Activated T-cell treated with anti-CD3 and anti-CD28 coated beads, Interleukin-2, amount 50 U/mL, for 4 hours (primary cell): ENCODE results near the gene GDPD4. TPM values are rescaled to one million over a fixed set of nuclear protein-coding genes. Genes with fewer than 3 reads are reported as not detected.

Experiments
- ATAC-seq, 2 donors: fragments of 200-7000 bp; cut with Tn5 transposase; one replicate each; pipeline ENCODE4 v1.10.0; 2021
- DNase-seq: peaks from one replicate; pipeline ENCODE4 v3.0.0-alpha.2; 2020
- H3K27me3 Mint-ChIP-seq: one replicate; pipeline ENCODE4 v1.8.0; 2021; ENCODE audit warnings: low read depth, mixed read lengths
- H3K36me3 Mint-ChIP-seq: one replicate; pipeline ENCODE4 v1.8.0; 2022; ENCODE audit warnings: mixed read lengths; ENCODE audit not compliant: insufficient read depth
- H3K4me1 Mint-ChIP-seq: one replicate; pipeline ENCODE4 v1.8.0; 2021; ENCODE audit warnings: low read depth, mixed read lengths
- H3K4me3 Mint-ChIP-seq: one replicate; pipeline ENCODE4 v1.8.0; 2021; ENCODE audit warnings: mild to moderate bottlenecking, moderate library complexity, mixed read lengths
- H3K9me3 Mint-ChIP-seq: one replicate; pipeline ENCODE4 v1.8.0; 2021; ENCODE audit warnings: mixed read lengths
- total RNA-seq, 3 donors: library from RNA; stranded (reverse); gene quantifications; one replicate each; pipeline ENCODE4 v1.2.1, GENCODE V29; 2021

Gene GDPD4
- total RNA-seq, 3 donors from 2014 or later: not detected

- H3K4me1 Mint-ChIP-seq: no peaks in the 10 kb centered on the region
Measured at GRCh38 chr11:77278595-77279506, 22.6 kb downstream of the GDPD4 start.

GRCh38 chr11:77276271-77276670 lies 25.2 kb downstream of the GDPD4 start:
- ATAC-seq (no peak), DNase-seq (no peak)
- no peaks in the 10 kb centered on the region for H3K36me3 Mint-ChIP-seq
- H3K4me1 Mint-ChIP-seq: no peaks in the 10 kb centered on the region
- H3K27me3 Mint-ChIP-seq: peaks cover 7% of the 10 kb centered on the region
- no peak overlapping the region for H3K4me3 Mint-ChIP-seq
- H3K9me3 Mint-ChIP-seq: no peaks in the 10 kb centered on the region

More at GRCh38 chr11:77278595-77279506, 22.6 kb downstream of the GDPD4 start:
- no peak for DNase-seq
- H3K27me3 Mint-ChIP-seq: peaks cover 10% of the 10 kb centered on the region
- ATAC-seq: no peak
- no peak overlapping the region for H3K4me3 Mint-ChIP-seq
- no peaks in the 10 kb centered on the region for H3K9me3 Mint-ChIP-seq
- H3K36me3 Mint-ChIP-seq: no peaks in the 10 kb centered on the region

GRCh38 chr11:77270921-77271320 lies 30.6 kb downstream of the GDPD4 start:
- Mint-ChIP-seq H3K27me3 (peaks cover 10% of the 10 kb centered on the region), H3K36me3 (no peaks in the 10 kb centered on the region), H3K4me1 (no peaks in the 10 kb centered on the region), H3K4me3 (no peak overlapping the region), H3K9me3 (no peaks in the 10 kb centered on the region)
- ATAC-seq (no peak), DNase-seq (no peak)

GRCh38 chr11:77269484-77270123 lies 31.9 kb downstream of the GDPD4 start:
- DNase-seq: no peak
- peaks cover 10% of the 10 kb centered on the region for H3K27me3 Mint-ChIP-seq
- H3K4me3 Mint-ChIP-seq: no peak overlapping the region
- peak; percentile 65 to 69 for ATAC-seq
- H3K9me3 Mint-ChIP-seq: no peaks in the 10 kb centered on the region
- no peaks in the 10 kb centered on the region for H3K4me1 Mint-ChIP-seq
- H3K36me3 Mint-ChIP-seq: no peaks in the 10 kb centered on the region

- no peaks in the 10 kb centered on the region for H3K36me3 Mint-ChIP-seq
- ATAC-seq (no peak), DNase-seq (no peak)
- H3K4me3 Mint-ChIP-seq: no peak overlapping the region
- peaks cover 8% of the 10 kb centered on the region for H3K9me3 Mint-ChIP-seq
- peaks cover 12% of the 10 kb centered on the region for H3K27me3 Mint-ChIP-seq
- H3K4me1 Mint-ChIP-seq: no peaks in the 10 kb centered on the region
Measured at GRCh38 chr11:77267962-77268361, 33.5 kb downstream of the GDPD4 start.

GRCh38 chr11:77266766-77267165 lies 34.7 kb downstream of the GDPD4 start:
- no peak for ATAC-seq
- no peak overlapping the region for H3K4me3 Mint-ChIP-seq

GRCh38 chr11:77262803-77263202 lies 38.7 kb downstream of the GDPD4 start:
- no peaks in the 10 kb centered on the region for H3K4me1 Mint-ChIP-seq
- no peak overlapping the region for H3K4me3 Mint-ChIP-seq
- peaks cover 22% of the 10 kb centered on the region for H3K9me3 Mint-ChIP-seq
- no peak for DNase-seq
- H3K27me3 Mint-ChIP-seq: peaks cover 28% of the 10 kb centered on the region
- ATAC-seq: no peak
- no peaks in the 10 kb centered on the region for H3K36me3 Mint-ChIP-seq

More at GRCh38 chr11:77266766-77267165, 34.7 kb downstream of the GDPD4 start:
- Mint-ChIP-seq H3K4me1 (no peaks in the 10 kb centered on the region), H3K9me3 (peaks cover 19% of the 10 kb centered on the region), H3K27me3 (peaks cover 12% of the 10 kb centered on the region), H3K36me3 (no peaks in the 10 kb centered on the region)
- DNase-seq: no peak

GRCh38 chr11:77259641-77260040 lies 41.8 kb downstream of the GDPD4 start:
- no peak overlapping the region for H3K4me3 Mint-ChIP-seq
- no peaks in the 10 kb centered on the region for H3K36me3 Mint-ChIP-seq
- no peak for DNase-seq
- H3K9me3 Mint-ChIP-seq: peaks cover 22% of the 10 kb centered on the region
- H3K4me1 Mint-ChIP-seq: no peaks in the 10 kb centered on the region
- ATAC-seq: no peak
- H3K27me3 Mint-ChIP-seq: peaks cover 26% of the 10 kb centered on the region

GRCh38 chr11:77253690-77254089 lies 47.8 kb downstream of the GDPD4 start:
- no peak for DNase-seq
- H3K4me1 Mint-ChIP-seq: peaks cover 11% of the 10 kb centered on the region
- H3K4me3 Mint-ChIP-seq: no peak overlapping the region
- peaks cover 22% of the 10 kb centered on the region for H3K9me3 Mint-ChIP-seq
- H3K36me3 Mint-ChIP-seq: no peaks in the 10 kb centered on the region
- H3K27me3 Mint-ChIP-seq: peaks cover 8% of the 10 kb centered on the region
- no peak for ATAC-seq

GRCh38 chr11:77252555-77253270 lies 48.8 kb downstream of the GDPD4 start:
- no peak for ATAC-seq
- DNase-seq: no peak
- Mint-ChIP-seq H3K36me3 (no peaks in the 10 kb centered on the region), H3K27me3 (peaks cover 2% of the 10 kb centered on the region), H3K4me3 (no peak overlapping the region), H3K4me1 (peaks cover 11% of the 10 kb centered on the region), H3K9me3 (peaks cover 22% of the 10 kb centered on the region)

GRCh38 chr11:77250881-77251640 lies 50.4 kb downstream of the GDPD4 start:
- ATAC-seq (peak; percentile 94 to 95), DNase-seq (no peak)
- Mint-ChIP-seq H3K4me3 (no peak overlapping the region), H3K4me1 (peaks cover 11% of the 10 kb centered on the region), H3K27me3 (no peaks in the 10 kb centered on the region), H3K36me3 (no peaks in the 10 kb centered on the region), H3K9me3 (peaks cover 22% of the 10 kb centered on the region)

- H3K9me3 Mint-ChIP-seq: peaks cover 22% of the 10 kb centered on the region
- no peak for DNase-seq
- H3K27me3 Mint-ChIP-seq: no peaks in the 10 kb centered on the region
- no peaks in the 10 kb centered on the region for H3K36me3 Mint-ChIP-seq
- no peak overlapping the region for H3K4me3 Mint-ChIP-seq
- no peak for ATAC-seq
- peaks cover 11% of the 10 kb centered on the region for H3K4me1 Mint-ChIP-seq
Measured at GRCh38 chr11:77249427-77249826, 52.1 kb downstream of the GDPD4 start.

- peak in 1 of 2 donors; percentile 48 for ATAC-seq
Measured at GRCh38 chr11:77244277-77245027, 57.0 kb downstream of the GDPD4 start.

More at GRCh38 chr11:77244277-77245027, 57.0 kb downstream of the GDPD4 start:
- Mint-ChIP-seq H3K36me3 (no peaks in the 10 kb centered on the region), H3K4me3 (no peak overlapping the region), H3K4me1 (no peaks in the 10 kb centered on the region), H3K27me3 (no peaks in the 10 kb centered on the region), H3K9me3 (no peaks in the 10 kb centered on the region)
- no peak for DNase-seq
